HepG2 (cell line): ENCODE results near the gene SLC7A11. TPM values are rescaled to one million over a fixed set of nuclear protein-coding genes. Genes with fewer than 3 reads are reported as not detected.

Source experiments
- ATAC-seq: fragments of 200-7000 bp; cut with Tn5 transposase; 3 replicates; pipeline ENCODE4 v1.9.1; 2020; ENCODE audit warnings: mild to moderate bottlenecking, moderate library complexity
- BruUV-seq: library from RNA; stranded (reverse); fragments of 400-500 nt; replicated peaks from 2 replicates; lab custom pipeline; 2021; lab: Mats Ljungman, UMichigan
- CTCF ChIA-PET: fragments of 300-600 bp; formaldehyde crosslinking; extraction: SDS; loops from one replicate; lab custom pipeline; 2021; ENCODE audit warnings: low total read pairs, inconsistent platforms, low intra/inter-chr PET ratio; lab: Yijun Ruan, JAX
- POLR2A ChIA-PET: fragments of 350-600 bp; sonication (Branson Sonifier 250); formaldehyde crosslinking; loops from one replicate; lab custom pipeline; 2020; ENCODE audit warnings: antibody characterized with exemption, inconsistent platforms; lab: Yijun Ruan, JAX
- DNase-seq: peaks from one replicate; pipeline ENCODE4 v3.0.0-alpha.2; 2015; ENCODE audit warnings: low spot score
- FAIRE-seq: peaks from 3 replicates; lab custom pipeline; 2011; peaks lifted over from hg19 to GRCh38; lab: Jason Lieb, UNC
- H2AFZ ChIP-seq: one replicate; pipeline ENCODE4 v1.6.1; 2011; ENCODE audit warnings: low read length, inconsistent platforms
- H3K27ac ChIP-seq: fragments of 300-600 bp; 3 replicates; pipeline ENCODE4 v1.8.0; 2011; ENCODE audit warnings: mixed run types, mild to moderate bottlenecking, mixed read lengths, low read length, inconsistent platforms; ENCODE audit not compliant: insufficient read depth; ENCODE audit errors: extremely low read length
- H3K27me3 ChIP-seq, 2 experiments: fragments of 200-600 bp in 1 of 2; 2 replicates in 1 of 2; 3 replicates in 1 of 2; pipeline versions ENCODE4 v1.6.0 to v1.8.0; 2011; ENCODE audit warnings: low read length in 2 of 2, mild to moderate bottlenecking in 2 of 2, moderate library complexity in 2 of 2, inconsistent platforms in 1 of 2; ENCODE audit not compliant: insufficient read depth in 2 of 2, control insufficient read depth in 1 of 2
- H3K36me3 ChIP-seq, 2 experiments: fragments of 200-600 bp in 1 of 2; replicated peaks in 1 of 2; 2 replicates in 1 of 2; 3 replicates in 1 of 2; pipeline versions ENCODE4 v1.5.1 to v1.8.0; 2011; ENCODE audit warnings: low read length in 2 of 2, inconsistent platforms in 1 of 2; ENCODE audit not compliant: insufficient read depth in 2 of 2, control insufficient read depth in 1 of 2
- H3K4me1 ChIP-seq: 2 replicates; pipeline ENCODE4 v1.5.1; 2012; ENCODE audit warnings: low read length, inconsistent platforms; ENCODE audit not compliant: insufficient read depth
- H3K4me2 ChIP-seq: 2 replicates; pipeline ENCODE4 v1.6.0; 2011; ENCODE audit warnings: low read depth, low read length, inconsistent platforms
- H3K4me3 ChIP-seq, 3 experiments: fragments of 200-600 bp in 1 of 3; sonication (generic), shearing (Covaris generic) in 1 of 3; replicated peaks in 1 of 3; 2 replicates each; pipeline ENCODE4 v1.5.1; 2011 to 2016; ENCODE audit warnings: low read length in 3 of 3, inconsistent platforms in 2 of 3, low read depth in 2 of 3, mild to moderate bottlenecking in 2 of 3, control low read depth in 1 of 3, mixed read lengths in 1 of 3; ENCODE audit not compliant: insufficient read depth in 1 of 3
- H3K79me2 ChIP-seq: one replicate; pipeline ENCODE4 v1.6.1; 2011; ENCODE audit warnings: low read length, inconsistent platforms; ENCODE audit not compliant: insufficient read depth
- H3K9ac ChIP-seq: 2 replicates; pipeline ENCODE4 v1.6.0; 2011; ENCODE audit warnings: mild to moderate bottlenecking, low read depth, low read length, inconsistent platforms; ENCODE audit not compliant: insufficient read depth
- H3K9me3 ChIP-seq: 2 replicates; pipeline ENCODE4 v1.5.1; 2012; ENCODE audit warnings: mild to moderate bottlenecking, low read length
- H4K20me1 ChIP-seq: 2 replicates; pipeline ENCODE4 v1.6.0; 2011; ENCODE audit warnings: inconsistent platforms, mild to moderate bottlenecking, low read length, moderate library complexity; ENCODE audit not compliant: insufficient read depth
- ATF4 ChIP-seq, 2 experiments: fragments of 450-650 bp in 1 of 2; sonication (generic) in 1 of 2; formaldehyde crosslinking; IDR thresholded peaks; 2 replicates each; pipeline versions ENCODE4 v1.5.0 to v1.8.0; 2020 to 2022; ENCODE audit warnings: mild to moderate bottlenecking in 1 of 2, missing genetic modification reagents in 1 of 2
- ATF5 ChIP-seq: sonication (generic); formaldehyde crosslinking; IDR thresholded peaks from 2 replicates; pipeline ENCODE4 v1.4.0; 2020; ENCODE audit warnings: mild to moderate bottlenecking, low read depth, missing genetic modification reagents
- MTA1 ChIP-seq: sonication (generic); formaldehyde crosslinking; IDR thresholded peaks from 2 replicates; pipeline ENCODE4 v1.4.0; 2020; ENCODE audit warnings: missing genetic modification reagents, mild to moderate bottlenecking, borderline replicate concordance
- SALL1 ChIP-seq: sonication (generic); formaldehyde crosslinking; IDR thresholded peaks from 2 replicates; pipeline ENCODE4 v1.8.0; 2022; ENCODE audit warnings: mild to moderate bottlenecking, missing genetic modification reagents
- WGBS: methylation state at CpG from one replicate; pipeline ENCODE4 v1.1.6; 2017; ENCODE audit warnings: low lambda C conversion rate; 5-methylcytosine and 5-hydroxymethylcytosine counted together
- in situ Hi-C: cut with HindIII; loops from 2 replicates; pipeline ENCODE4 v1.10.0; 2017; ENCODE audit warnings: low pct_unique_long_range_greater_than_20kb; ENCODE audit not compliant: extremely low pct_ligation_motif_present
- intact Hi-C: fragments of 100-400 bp; cut with micrococcal nuclease; formaldehyde crosslinking; loops from one replicate; pipeline ENCODE4 v1.10.0; 2022; ENCODE audit not compliant: unreplicated experiment
- polyA plus RNA-seq, 8 experiments: library from polyadenylated mRNA; depleted of rRNA in 3 of 8; stranded (reverse) in 7 of 8; unstranded in 1 of 8; fragments of >200 nt; fragmentation: Illumina TruSeq in 4 of 8; extraction: Trizol in 4 of 8; gene quantifications; 2 replicates each; pipeline versions ENCODE4 v1.2.1 to v1.2.3, GENCODE V29; 2011 to 2016; ENCODE audit warnings: low read depth in 4 of 8, missing spikeins in 1 of 8, mixed read lengths in 1 of 8; ENCODE audit not compliant: insufficient read depth in 1 of 8
- total RNA-seq, 5 experiments: library from RNA; depleted of rRNA; stranded (reverse); fragments of >200 nt; fragmentation: Illumina TruSeq; extraction: Trizol; gene quantifications; 2 replicates each; pipeline ENCODE4 v1.2.3, GENCODE V29; 2016; ENCODE audit warnings: low read depth in 1 of 5
- TF ChIP-seq, protein P1 (sequence below): IDR thresholded peaks from 2 replicates; pipeline ENCODE4 v1.6.1; 2016; ENCODE audit warnings: low read depth, borderline replicate concordance
- TF ChIP-seq, protein P2 (sequence below): IDR thresholded peaks from 2 replicates; pipeline ENCODE4 v1.6.1; 2016; ENCODE audit warnings: control low read depth

Gene SLC7A11
- total and polyA plus RNA-seq, 2 of the 13 experiments (the other 11 are each of a cell fraction or from before 2014, with no cell fraction given): 15.7 to 17.5 TPM

DNA sequence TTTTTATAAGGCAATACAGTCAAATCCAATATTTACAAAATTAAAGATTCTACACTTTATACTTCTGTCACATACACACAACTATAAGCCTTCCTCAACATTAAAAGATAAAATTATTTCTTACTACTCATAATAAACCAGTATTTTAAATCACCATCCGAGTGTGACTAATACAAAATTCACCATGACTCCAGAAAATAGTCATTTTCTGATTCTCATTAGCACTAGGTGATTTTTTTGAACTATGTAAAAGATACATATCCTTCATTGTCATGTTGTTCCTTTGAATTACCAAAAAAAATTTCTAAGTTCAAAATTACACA, 646 bp upstream of the SLC7A11 start:
- ATAC-seq (no peak), DNase-seq (no peak), FAIRE-seq (no peak)
- TF ChIP-seq, protein P1, sequence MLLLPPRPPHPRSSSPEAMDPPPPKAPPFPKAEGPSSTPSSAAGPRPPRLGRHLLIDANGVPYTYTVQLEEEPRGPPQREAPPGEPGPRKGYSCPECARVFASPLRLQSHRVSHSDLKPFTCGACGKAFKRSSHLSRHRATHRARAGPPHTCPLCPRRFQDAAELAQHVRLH (CRISPR knock-in tag): no peak
- TF ChIP-seq SALL1: no peak
- TF ChIP-seq, protein P2, sequence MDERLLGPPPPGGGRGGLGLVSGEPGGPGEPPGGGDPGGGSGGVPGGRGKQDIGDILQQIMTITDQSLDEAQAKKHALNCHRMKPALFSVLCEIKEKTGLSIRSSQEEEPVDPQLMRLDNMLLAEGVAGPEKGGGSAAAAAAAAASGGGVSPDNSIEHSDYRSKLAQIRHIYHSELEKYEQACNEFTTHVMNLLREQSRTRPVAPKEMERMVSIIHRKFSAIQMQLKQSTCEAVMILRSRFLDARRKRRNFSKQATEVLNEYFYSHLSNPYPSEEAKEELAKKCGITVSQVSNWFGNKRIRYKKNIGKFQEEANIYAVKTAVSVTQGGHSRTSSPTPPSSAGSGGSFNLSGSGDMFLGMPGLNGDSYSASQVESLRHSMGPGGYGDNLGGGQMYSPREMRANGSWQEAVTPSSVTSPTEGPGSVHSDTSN (CRISPR knock-in tag): no peak
- H3K79me2 ChIP-seq: peaks cover 42% of the 10 kb centered on the region
- intact Hi-C loops (loop anchor here (1.0 to 10.0 kb wide), 4 partner anchors 43 to 315 kb away; no protein-coding TSS in a partner anchor), in situ Hi-C loops (no loop called here)
- H3K27me3 ChIP-seq: no peaks in the 10 kb centered on the region; a peak in 1 of 5 replicates
- peak overlapping the region; percentile 77 for H3K4me2 ChIP-seq
- peaks cover 28% of the 10 kb centered on the region for H3K4me1 ChIP-seq
- H2AFZ ChIP-seq: no peak overlapping the region
- H3K36me3 ChIP-seq: no peaks in the 10 kb centered on the region
- H4K20me1 ChIP-seq: peaks cover 16% of the 10 kb centered on the region; the same call in 1 of the 2 replicates
- H3K9me3 ChIP-seq: no peaks in the 10 kb centered on the region
- H3K9ac ChIP-seq: peak overlapping the region; percentile 63
- ChIA-PET POLR2A (interaction anchor here (0.8 to 4.1 kb wide), 13 partner anchors 13 to 773 kb away, joined by 3 to 38 read pairs (median 4); partner anchors contain the start of gene NOCT), CTCF (no interaction called here)
- peak overlapping the region; percentile 93 for H3K27ac ChIP-seq
- peak overlapping the region; percentile 31 to 83 (median 54); a peak in 5 of 6 replicates for H3K4me3 ChIP-seq
- WGBS: 89% methylated on average over 1 of the region's 1 CpG
- TSS peak; percentile 98 for BruUV-seq

DNA sequence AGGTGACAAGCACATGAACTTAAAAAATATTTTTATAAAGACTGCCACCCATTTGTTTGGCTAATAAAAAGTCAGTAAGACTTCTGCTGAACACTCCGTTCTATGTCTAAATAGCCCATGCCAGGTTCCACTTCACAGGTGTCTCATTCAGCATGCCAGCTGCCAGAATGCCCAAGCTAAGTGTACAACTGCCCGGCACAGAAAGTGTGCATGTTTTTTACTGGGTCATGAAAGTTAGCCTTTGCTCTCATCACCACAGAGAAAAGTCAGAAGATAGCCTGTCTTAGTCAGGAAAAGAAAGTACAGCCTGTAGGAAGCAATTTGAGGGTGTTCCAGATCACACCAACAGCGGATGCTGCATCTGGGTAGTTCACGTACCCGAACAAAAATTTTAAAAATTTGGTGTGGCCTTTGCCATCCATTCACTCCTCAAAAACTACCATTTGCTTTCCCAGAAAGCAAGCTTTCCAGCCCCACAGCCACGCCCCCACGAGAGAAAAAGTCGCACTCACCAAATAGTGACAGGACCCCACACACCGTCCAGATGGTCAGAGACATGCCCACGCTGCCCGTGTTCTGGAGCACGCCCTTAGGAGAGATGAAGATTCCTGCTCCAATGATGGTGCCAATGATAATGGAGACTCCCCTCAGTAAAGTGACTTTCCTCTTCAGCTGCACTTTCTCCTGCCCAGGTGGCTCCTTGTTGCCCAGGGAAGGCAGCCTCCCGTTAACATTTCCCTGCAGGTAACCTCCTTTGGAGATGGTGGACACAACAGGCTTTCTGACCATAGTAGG, 671 bp downstream of the SLC7A11 start:
- peaks cover 17% of the 10 kb centered on the region; the same call in 1 of the 2 replicates for H4K20me1 ChIP-seq
- peak overlapping the region; percentile 93 for H3K27ac ChIP-seq
- H3K4me1 ChIP-seq: peaks cover 29% of the 10 kb centered on the region
- intact Hi-C loops (loop anchor here (1.0 to 10.0 kb wide), 4 partner anchors 42 to 316 kb away; no protein-coding TSS in a partner anchor), in situ Hi-C loops (no loop called here)
- ChIA-PET POLR2A (interaction anchor here (0.8 to 4.1 kb wide), 12 partner anchors 8 to 774 kb away, joined by 3 to 38 read pairs (median 5); partner anchors contain the start of gene NOCT), CTCF (no interaction called here)
- peak overlapping the region; percentile 90 for H3K9ac ChIP-seq
- H3K9me3 ChIP-seq: no peaks in the 10 kb centered on the region
- H3K4me2 ChIP-seq: peak overlapping the region; percentile 83
- peak overlapping the region; percentile 15 for H2AFZ ChIP-seq
- H3K27me3 ChIP-seq: no peaks in the 10 kb centered on the region; a peak in 1 of 5 replicates
- H3K79me2 ChIP-seq: peaks cover 50% of the 10 kb centered on the region
- H3K4me3 ChIP-seq: peak overlapping the region; percentile 77 to 96 (median 83)
- 0% methylated on average over 13 of the region's 13 CpGs for WGBS
- DNase-seq: no peak
- peak; percentile 71 for ATAC-seq
- H3K36me3 ChIP-seq: peaks cover 0 to 2% of the 10 kb centered on the region in 2 experiments; a peak in 1 of 5 replicates
- BruUV-seq: TSS peak; percentile 88
- peak; percentile 15 for FAIRE-seq
- no peak for TF ChIP-seq ATF5 (CRISPR knock-in tag)
- TF ChIP-seq MTA1 (CRISPR knock-in tag): no peak
- TF ChIP-seq ATF4 (CRISPR knock-in tag; IDR thresholded peaks at IDR 0.05): no peak
